OCI-LY1 (cell line): ENCODE results near the gene DUSP1.

Experiments used
- EZH2 ChIP-seq: fragments of 200-600 bp; sonication (generic), shearing (Covaris generic); IDR thresholded peaks from 2 replicates; pipeline ENCODE4 v1.8.0; 2017; ENCODE audit warnings: borderline replicate concordance, mixed run types, mild to moderate bottlenecking, antibody characterized with exemption, low read length, moderate library complexity, mixed read lengths
- TF ChIP-seq, protein P1 (sequence below): fragments of 200-600 bp; sonication (generic), shearing (Covaris generic); IDR thresholded peaks from 2 replicates; pipeline ENCODE4 v1.5.1; 2017; ENCODE audit warnings: mild to moderate bottlenecking, antibody characterized with exemption, low read length, moderate library complexity, mixed read lengths

DNA sequence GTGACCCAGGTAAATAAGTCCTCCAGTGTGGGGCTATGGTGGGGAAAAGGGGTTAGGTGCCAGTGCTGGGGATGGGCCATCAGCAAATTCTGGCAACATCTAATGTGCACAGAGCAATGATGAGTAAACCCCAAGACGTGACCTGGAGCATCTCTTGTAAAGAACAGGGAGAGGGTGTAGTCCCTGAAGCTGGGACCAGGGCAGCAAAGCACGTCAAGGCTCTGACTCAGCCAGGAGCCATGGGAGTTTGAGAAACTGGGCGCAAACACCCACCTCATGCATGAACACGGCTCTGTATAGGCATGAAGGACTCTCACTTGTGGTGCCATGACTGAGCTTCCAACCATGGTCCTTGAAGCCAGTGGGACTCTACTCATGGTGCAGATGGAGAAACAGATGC lies 51.8 kb downstream of the DUSP1 start:
- TF ChIP-seq, protein P1, sequence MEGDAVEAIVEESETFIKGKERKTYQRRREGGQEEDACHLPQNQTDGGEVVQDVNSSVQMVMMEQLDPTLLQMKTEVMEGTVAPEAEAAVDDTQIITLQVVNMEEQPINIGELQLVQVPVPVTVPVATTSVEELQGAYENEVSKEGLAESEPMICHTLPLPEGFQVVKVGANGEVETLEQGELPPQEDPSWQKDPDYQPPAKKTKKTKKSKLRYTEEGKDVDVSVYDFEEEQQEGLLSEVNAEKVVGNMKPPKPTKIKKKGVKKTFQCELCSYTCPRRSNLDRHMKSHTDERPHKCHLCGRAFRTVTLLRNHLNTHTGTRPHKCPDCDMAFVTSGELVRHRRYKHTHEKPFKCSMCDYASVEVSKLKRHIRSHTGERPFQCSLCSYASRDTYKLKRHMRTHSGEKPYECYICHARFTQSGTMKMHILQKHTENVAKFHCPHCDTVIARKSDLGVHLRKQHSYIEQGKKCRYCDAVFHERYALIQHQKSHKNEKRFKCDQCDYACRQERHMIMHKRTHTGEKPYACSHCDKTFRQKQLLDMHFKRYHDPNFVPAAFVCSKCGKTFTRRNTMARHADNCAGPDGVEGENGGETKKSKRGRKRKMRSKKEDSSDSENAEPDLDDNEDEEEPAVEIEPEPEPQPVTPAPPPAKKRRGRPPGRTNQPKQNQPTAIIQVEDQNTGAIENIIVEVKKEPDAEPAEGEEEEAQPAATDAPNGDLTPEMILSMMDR: no peak
- TF ChIP-seq EZH2: no peak
